NCI-H748 treated with DMSO at 0.1 percent for 48 hours (cell line): ENCODE measurements around the gene KRTAP23-1.

Experiments
- DNase-seq: peaks from one replicate; lab custom pipeline; 2025; lab: John Stamatoyannopoulos, UW

Gene KRTAP23-1

GRCh38 chr21:30306884-30307283 is 41.5 kb downstream of the KRTAP23-1 start:
- DNase-seq: no peak

DNA sequence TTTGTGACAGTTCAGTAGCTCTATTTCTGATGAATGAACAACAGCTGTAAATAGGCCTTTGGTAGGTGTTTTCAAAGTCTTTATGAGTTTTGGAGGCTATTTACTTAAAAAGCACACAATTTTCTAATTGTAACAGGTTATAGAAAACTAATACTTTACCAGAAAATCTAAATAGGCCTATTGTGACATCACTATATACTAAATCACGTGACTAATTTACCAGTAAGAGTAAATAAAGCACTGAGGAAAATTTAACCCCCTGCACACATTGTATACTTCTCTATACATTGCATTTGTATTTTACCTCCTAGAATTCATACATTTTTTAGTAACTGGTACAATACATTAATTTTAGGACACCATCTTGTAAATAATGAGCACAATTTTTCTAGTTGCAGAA is 43.3 kb downstream of the KRTAP23-1 start:
- no peak for DNase-seq
